Smooth muscle cell (in vitro differentiated cells): Measurements from ENCODE around the gene MAP7D1. TPM values are rescaled to one million over a fixed set of nuclear protein-coding genes. Genes with fewer than 3 reads are reported as not detected.
"Not testable (repeated sequence)": the region's sequence is repeated elsewhere in the genome, so short reads cannot be mapped to it uniquely, and the experiment has no call there.

Experiments
- DNase-seq: peaks from one replicate; lab custom pipeline; 2025; ENCODE audit not compliant: unreplicated experiment; lab: John Stamatoyannopoulos, UW
- H2AFZ ChIP-seq: fragments of 200-600 bp; sonication (generic); 2 replicates; pipeline ENCODE4 v1.6.0; 2016; ENCODE audit warnings: antibody characterized with exemption, low read depth, mild to moderate bottlenecking
- H3F3A ChIP-seq: fragments of 200-600 bp; sonication (generic); 2 replicates; pipeline ENCODE4 v1.6.0; 2017; ENCODE audit warnings: antibody characterized with exemption, low read depth
- H3K27ac ChIP-seq: fragments of 200-600 bp; sonication (generic); 2 replicates; pipeline ENCODE4 v1.5.1; 2016; ENCODE audit warnings: low read depth, mild to moderate bottlenecking
- H3K27me3 ChIP-seq: fragments of 200-600 bp; sonication (generic); 2 replicates; pipeline ENCODE4 v1.6.1; 2016; ENCODE audit warnings: low read depth, mild to moderate bottlenecking
- H3K36me3 ChIP-seq: fragments of 200-600 bp; sonication (generic); 2 replicates; pipeline ENCODE4 v1.5.1; 2016; ENCODE audit warnings: low read depth
- H3K4me1 ChIP-seq: fragments of 200-600 bp; sonication (generic); 2 replicates; pipeline ENCODE4 v1.5.1; 2016; ENCODE audit warnings: low read depth
- H3K4me2 ChIP-seq: fragments of 200-600 bp; sonication (generic); 2 replicates; pipeline ENCODE4 v1.6.0; 2016; ENCODE audit warnings: mild to moderate bottlenecking
- H3K4me3 ChIP-seq: fragments of 200-600 bp; sonication (generic); 2 replicates; pipeline ENCODE4 v1.5.1; 2016; ENCODE audit warnings: mild to moderate bottlenecking
- H3K79me2 ChIP-seq: fragments of 200-600 bp; sonication (generic); 2 replicates; pipeline ENCODE4 v1.6.0; 2016; ENCODE audit warnings: low read depth, mild to moderate bottlenecking
- H3K9ac ChIP-seq: fragments of 200-600 bp; sonication (generic); 2 replicates; pipeline ENCODE4 v1.6.0; 2016; ENCODE audit warnings: low read depth
- H3K9me3 ChIP-seq: fragments of 200-600 bp; sonication (generic); replicated peaks from 2 replicates; pipeline ENCODE4 v1.5.1; 2016; ENCODE audit warnings: low read depth
- H4K20me1 ChIP-seq: fragments of 200-600 bp; sonication (generic); 2 replicates; pipeline ENCODE4 v1.6.0; 2016; ENCODE audit warnings: low read depth
- CTCF ChIP-seq: fragments of 200-600 bp; sonication (generic); IDR thresholded peaks from 2 replicates; pipeline ENCODE4 v1.5.1; 2017; ENCODE audit warnings: borderline replicate concordance, mild to moderate bottlenecking, antibody characterized with exemption; ENCODE audit not compliant: insufficient read depth, poor library complexity, severe bottlenecking
- WGBS: methylation state at CpG from one replicate; pipeline ENCODE4 v1.1.7; 2016; ENCODE audit warnings: low lambda C conversion rate; 5-methylcytosine and 5-hydroxymethylcytosine counted together
- polyA plus RNA-seq: library from polyadenylated mRNA; unstranded; fragments of >200 nt; fragmentation: Nextera tagmentation; extraction: Ambion mirVana; gene quantifications from 2 replicates; pipeline ENCODE4 v1.2.1, GENCODE V29; 2016
- total RNA-seq: library from RNA; depleted of rRNA; stranded (reverse); fragments of >200 nt; gene quantifications from 2 replicates; pipeline ENCODE4 v1.2.3, GENCODE V29; 2014

The MAP7D1 gene
- total and polyA plus RNA-seq, 2 experiments from 2014 or later = 109 to 169 TPM

- H3K9ac ChIP-seq = no peak overlapping the region
- H3K79me2 ChIP-seq = no peaks in the 10 kb centered on the region
- H3F3A ChIP-seq = no peaks in the 10 kb centered on the region
- H3K4me1 ChIP-seq = no peaks in the 10 kb centered on the region
- H3K9me3 ChIP-seq = no peaks in the 10 kb centered on the region
- no peak overlapping the region for H3K4me2 ChIP-seq
- no peaks in the 10 kb centered on the region for H3K36me3 ChIP-seq
- H2AFZ ChIP-seq = no peak overlapping the region
- no peak overlapping the region for H3K4me3 ChIP-seq
- no peak overlapping the region for H3K27ac ChIP-seq
- WGBS = 91% methylated on average over 3 of the region's 3 CpGs
- no peak for TF ChIP-seq CTCF
- DNase-seq = no peak
- H4K20me1 ChIP-seq = no peaks in the 10 kb centered on the region
- no peaks in the 10 kb centered on the region for H3K27me3 ChIP-seq
Measured at GRCh38 chr1:36211307-36211706, 55.3 kb downstream of the MAP7D1 start.

- H3K4me1 ChIP-seq = no peaks in the 10 kb centered on the region
Measured at GRCh38 chr1:36211841-36212240, 55.9 kb downstream of the MAP7D1 start.

GRCh38 chr1:36212782-36213181 lies 56.8 kb downstream of the MAP7D1 start:
- Histone ChIP-seq H2AFZ (no peak overlapping the region), H3K4me1 (no peaks in the 10 kb centered on the region), H3K36me3 (no peaks in the 10 kb centered on the region), H3K4me2 (no peak overlapping the region), H3K9me3 (no peaks in the 10 kb centered on the region), H3K9ac (no peak overlapping the region), H3K27ac (no peak overlapping the region), H4K20me1 (no peaks in the 10 kb centered on the region), H3F3A (no peaks in the 10 kb centered on the region), H3K27me3 (no peaks in the 10 kb centered on the region), H3K79me2 (no peaks in the 10 kb centered on the region), H3K4me3 (no peak overlapping the region)
- DNase-seq = no peak
- WGBS = 94% methylated on average over 2 of the region's 2 CpGs
- no peak for TF ChIP-seq CTCF

More at GRCh38 chr1:36211841-36212240, 55.9 kb downstream of the MAP7D1 start:
- Histone ChIP-seq H2AFZ (no peak overlapping the region), H3F3A (no peaks in the 10 kb centered on the region), H3K79me2 (no peaks in the 10 kb centered on the region), H3K4me3 (no peak overlapping the region), H3K9ac (no peak overlapping the region), H3K27me3 (no peaks in the 10 kb centered on the region), H3K4me2 (no peak overlapping the region), H3K36me3 (no peaks in the 10 kb centered on the region), H3K9me3 (no peaks in the 10 kb centered on the region), H3K27ac (no peak overlapping the region), H4K20me1 (no peaks in the 10 kb centered on the region)
- no peak for DNase-seq
- TF ChIP-seq CTCF = no peak
- 67% methylated on average over 2 of the region's 2 CpGs for WGBS

- no peaks in the 10 kb centered on the region for H3K36me3 ChIP-seq
- H3K9me3 ChIP-seq = no peaks in the 10 kb centered on the region
- H3K4me3 ChIP-seq = no peak overlapping the region
- H2AFZ ChIP-seq = no peak overlapping the region
- H3K4me2 ChIP-seq = no peak overlapping the region
- no peaks in the 10 kb centered on the region for H4K20me1 ChIP-seq
- no peak overlapping the region for H3K9ac ChIP-seq
- H3K27ac ChIP-seq = no peak overlapping the region
- H3K27me3 ChIP-seq = no peaks in the 10 kb centered on the region
- TF ChIP-seq CTCF = no peak
- peaks cover 3% of the 10 kb centered on the region for H3F3A ChIP-seq
- H3K79me2 ChIP-seq = no peaks in the 10 kb centered on the region
- H3K4me1 ChIP-seq = no peaks in the 10 kb centered on the region
- DNase-seq = no peak
- WGBS = 60% methylated on average over 2 of the region's 2 CpGs
Measured at GRCh38 chr1:36217670-36218069, 61.7 kb downstream of the MAP7D1 start.

GRCh38 chr1:36221901-36222300 lies 65.9 kb downstream of the MAP7D1 start:
- H2AFZ ChIP-seq, H3K9ac ChIP-seq, H3K36me3 ChIP-seq, H3K4me3 ChIP-seq, DNase-seq, H3K4me2 ChIP-seq, H3K27ac ChIP-seq, H3K27me3 ChIP-seq, H3K9me3 ChIP-seq: not testable (repeated sequence)
- 99% methylated on average over 6 of the region's 7 CpGs for WGBS
- Histone ChIP-seq H3F3A (peaks cover 14% of the 10 kb centered on the region), H4K20me1 (peaks cover 24% of the 10 kb centered on the region), H3K4me1 (peaks cover 23% of the 10 kb centered on the region), H3K79me2 (peaks cover 26% of the 10 kb centered on the region)
